Skeletal muscle satellite cell (primary cell): ENCODE data around the gene GNAZ.
A peak's percentile ranks its signal among the peaks of the same experiment; 100 is the strongest.
"Not testable (repeated sequence)": the region's sequence is repeated elsewhere in the genome, so short reads cannot be mapped to it uniquely, and the experiment has no call there.

ENCODE experiments used
- H3K27me3 ChIP-seq: 2 replicates; pipeline ENCODE4 v1.7.0; 2013; ENCODE audit warnings: low read length; ENCODE audit not compliant: control insufficient read depth, insufficient read depth
- H3K36me3 ChIP-seq: 2 replicates; pipeline ENCODE4 v1.7.0; 2013; ENCODE audit warnings: mild to moderate bottlenecking, control low read depth, low read length; ENCODE audit not compliant: insufficient read depth
- H3K4me1 ChIP-seq: 2 replicates; pipeline ENCODE4 v1.7.0; 2013; ENCODE audit warnings: low read length; ENCODE audit not compliant: control insufficient read depth, insufficient read depth
- H3K4me2 ChIP-seq: 2 replicates; pipeline ENCODE4 v1.7.0; 2013; ENCODE audit warnings: mild to moderate bottlenecking, low read length
- H3K4me3 ChIP-seq: 2 replicates; pipeline ENCODE4 v1.7.0; 2013; ENCODE audit warnings: low read length
- H3K9ac ChIP-seq: 2 replicates; pipeline ENCODE4 v1.7.0; 2013; ENCODE audit warnings: mild to moderate bottlenecking, low read depth, low read length, moderate library complexity
- H3K9me3 ChIP-seq: replicated peaks from 2 replicates; pipeline ENCODE4 v1.7.0; 2013; ENCODE audit warnings: mild to moderate bottlenecking, control low read depth, low read length

Gene GNAZ

DNA sequence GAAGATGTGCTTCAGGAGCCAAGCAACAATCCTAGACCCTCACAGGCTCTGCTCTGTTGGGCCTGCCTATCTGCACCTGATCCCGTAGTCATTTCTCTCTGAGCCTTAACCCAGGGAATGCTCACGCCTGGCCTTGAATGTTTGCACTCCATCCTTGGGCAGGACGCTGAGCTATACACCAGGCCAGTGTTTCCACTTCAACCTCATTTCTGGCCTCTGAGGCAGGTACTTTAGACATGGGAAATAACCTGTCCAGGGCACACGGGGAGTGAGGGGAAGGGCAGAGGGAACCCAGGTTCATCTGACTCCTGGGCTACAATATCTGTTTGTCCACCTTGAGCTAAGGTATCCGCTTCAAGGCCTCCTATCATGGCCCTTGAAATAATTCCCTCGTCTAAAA lies 61.6 kb downstream of the GNAZ start:
- H3K9me3 ChIP-seq: no peaks in the 10 kb centered on the region
- H3K36me3 ChIP-seq: no peaks in the 10 kb centered on the region

GRCh38 chr22:23132376-23133091 lies 62.2 kb downstream of the GNAZ start:
- H3K4me2 ChIP-seq: no peak overlapping the region
- H3K36me3 ChIP-seq: no peaks in the 10 kb centered on the region
- no peaks in the 10 kb centered on the region for H3K9me3 ChIP-seq
- no peak overlapping the region for H3K9ac ChIP-seq
- peaks cover 3% of the 10 kb centered on the region for H3K4me1 ChIP-seq
- H3K4me3 ChIP-seq: no peak overlapping the region
- peaks cover 23% of the 10 kb centered on the region for H3K27me3 ChIP-seq

More for the DNA sequence above, 61.6 kb downstream of the GNAZ start:
- H3K9ac ChIP-seq: no peak overlapping the region
- no peak overlapping the region for H3K4me2 ChIP-seq
- peaks cover 3% of the 10 kb centered on the region for H3K4me1 ChIP-seq
- peaks cover 23% of the 10 kb centered on the region for H3K27me3 ChIP-seq
- no peak overlapping the region for H3K4me3 ChIP-seq

GRCh38 chr22:23133922-23134321 lies 63.6 kb downstream of the GNAZ start:
- H3K36me3 ChIP-seq: no peaks in the 10 kb centered on the region
- H3K27me3 ChIP-seq: peaks cover 23% of the 10 kb centered on the region
- no peak overlapping the region for H3K4me3 ChIP-seq
- no peaks in the 10 kb centered on the region for H3K9me3 ChIP-seq
- peaks cover 5% of the 10 kb centered on the region for H3K4me1 ChIP-seq
- no peak overlapping the region for H3K9ac ChIP-seq
- H3K4me2 ChIP-seq: no peak overlapping the region

DNA sequence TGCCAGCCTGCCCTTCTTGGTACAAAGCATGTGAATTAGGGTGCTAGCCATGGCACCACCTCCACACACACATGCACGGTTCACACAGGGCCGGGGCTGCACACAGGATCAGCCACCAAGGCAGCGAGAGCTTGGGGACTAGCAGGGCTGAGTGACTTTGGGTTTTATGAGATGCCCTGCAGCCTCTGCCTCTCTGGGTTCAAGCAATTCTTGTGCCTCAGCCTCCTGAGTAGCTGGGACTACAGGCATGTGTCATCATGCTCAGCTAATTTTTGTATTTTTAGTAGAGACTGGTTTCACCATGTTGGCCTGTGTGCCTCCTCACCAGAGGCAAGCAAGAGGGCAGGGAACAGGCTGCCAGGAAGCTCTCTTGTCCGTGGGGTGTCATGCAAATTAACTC lies 66.7 kb downstream of the GNAZ start:
- not testable (repeated sequence) for H3K27me3 ChIP-seq, H3K4me3 ChIP-seq, H3K9ac ChIP-seq, H3K36me3 ChIP-seq, H3K4me2 ChIP-seq, H3K9me3 ChIP-seq, H3K4me1 ChIP-seq

DNA sequence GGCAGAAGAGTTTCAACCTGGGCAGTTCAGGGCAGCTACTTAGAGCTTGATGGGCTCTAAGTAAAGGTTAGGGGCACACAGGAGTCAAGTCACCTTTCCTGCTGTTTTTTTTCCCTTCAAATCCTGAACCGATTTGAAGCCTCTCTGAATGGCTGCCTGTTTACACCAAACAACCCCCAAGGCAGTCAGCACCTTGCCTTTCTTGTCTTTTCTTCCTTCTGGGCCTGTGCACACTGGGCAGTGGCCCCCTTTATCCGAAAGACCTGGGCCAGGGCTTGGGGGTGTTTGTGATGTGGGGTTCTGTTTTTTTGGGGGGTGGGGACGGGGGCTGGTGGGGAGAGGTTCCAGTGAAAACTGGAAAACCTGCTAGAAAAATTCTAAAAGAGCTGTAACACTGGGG lies 67.1 kb downstream of the GNAZ start:
- no peak overlapping the region for H3K4me3 ChIP-seq
- H3K4me1 ChIP-seq: peaks cover 5% of the 10 kb centered on the region

DNA sequence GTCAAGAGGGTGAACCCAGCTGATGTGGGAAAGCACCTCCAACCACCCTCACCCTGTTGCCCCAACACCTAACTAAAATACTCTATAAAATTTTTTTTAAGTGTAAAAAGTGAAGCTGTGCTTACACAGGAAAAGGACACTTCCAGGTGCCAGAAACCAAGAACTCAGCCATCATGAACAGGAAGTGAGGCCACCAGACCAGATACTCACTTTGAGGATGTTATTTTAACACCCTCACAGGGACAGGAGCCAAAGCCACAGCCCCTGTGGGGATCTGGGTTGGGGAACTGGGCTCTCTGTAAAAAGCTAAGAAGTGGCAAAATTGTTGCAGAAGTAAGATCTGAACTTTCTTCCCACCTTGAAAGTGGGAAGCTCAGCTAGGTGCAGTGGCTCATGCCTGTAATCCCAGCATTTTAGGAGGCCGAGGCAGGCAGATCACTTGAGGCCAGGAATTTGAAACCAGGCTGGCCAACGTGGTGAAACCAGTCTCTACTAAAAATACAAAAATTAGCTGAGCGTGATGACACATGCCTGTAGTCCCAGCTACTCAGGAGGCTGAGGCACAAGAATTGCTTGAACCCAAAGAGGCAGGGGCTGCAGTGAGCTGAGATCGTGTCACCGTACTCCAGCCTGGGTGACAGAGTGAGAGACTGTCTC lies 67.7 kb downstream of the GNAZ start:
- Histone ChIP-seq H3K4me1 (peaks cover 5% of the 10 kb centered on the region), H3K4me2 (no peak overlapping the region), H3K36me3 (no peaks in the 10 kb centered on the region), H3K27me3 (peaks cover 4% of the 10 kb centered on the region), H3K4me3 (no peak overlapping the region), H3K9ac (no peak overlapping the region), H3K9me3 (no peaks in the 10 kb centered on the region)

More for the DNA sequence above, 67.1 kb downstream of the GNAZ start:
- no peak overlapping the region for H3K4me2 ChIP-seq
- H3K36me3 ChIP-seq: no peaks in the 10 kb centered on the region
- H3K9me3 ChIP-seq: no peaks in the 10 kb centered on the region
- H3K9ac ChIP-seq: no peak overlapping the region
- H3K27me3 ChIP-seq: peaks cover 4% of the 10 kb centered on the region

DNA sequence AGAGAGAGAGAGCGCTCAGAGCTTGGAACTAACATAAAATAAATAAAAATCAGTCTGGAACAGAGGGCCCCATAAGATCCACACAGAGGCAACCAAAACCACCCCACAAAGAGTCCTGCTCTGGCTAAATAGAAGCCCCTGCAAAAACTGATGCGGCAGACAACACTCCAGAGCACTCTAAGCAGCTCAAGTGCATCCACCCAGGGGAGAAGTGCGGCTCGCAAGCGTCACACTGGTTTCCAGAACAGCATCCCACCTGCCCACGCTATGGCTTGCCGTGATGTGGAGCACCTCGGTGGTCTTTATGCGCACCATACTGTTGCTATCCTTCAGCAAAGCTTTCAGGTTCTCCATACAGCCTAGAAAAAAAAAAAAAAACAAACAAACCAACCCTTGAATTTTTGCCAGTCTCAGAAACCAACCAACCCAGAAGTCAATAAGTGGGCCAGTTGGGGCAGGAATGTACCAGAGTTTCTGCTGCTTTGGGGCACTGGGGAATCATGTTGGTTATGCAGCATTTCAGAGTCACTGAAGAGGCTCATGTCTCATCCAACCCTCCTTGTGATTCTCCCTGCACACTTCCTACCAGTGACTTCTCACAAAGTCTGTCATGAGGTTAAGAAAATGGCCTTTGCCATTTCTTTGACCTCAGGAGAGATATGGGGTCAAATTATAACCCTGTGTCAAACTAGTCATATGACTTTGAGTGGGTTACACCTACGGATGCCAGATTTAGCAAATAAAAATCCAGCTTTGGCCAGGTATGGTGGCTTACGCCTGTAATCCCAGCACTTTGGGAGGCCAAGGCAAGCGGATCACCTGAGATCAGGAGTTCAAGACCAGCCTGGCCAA lies 68.5 kb downstream of the GNAZ start:
- no peaks in the 10 kb centered on the region for H3K9me3 ChIP-seq

DNA sequence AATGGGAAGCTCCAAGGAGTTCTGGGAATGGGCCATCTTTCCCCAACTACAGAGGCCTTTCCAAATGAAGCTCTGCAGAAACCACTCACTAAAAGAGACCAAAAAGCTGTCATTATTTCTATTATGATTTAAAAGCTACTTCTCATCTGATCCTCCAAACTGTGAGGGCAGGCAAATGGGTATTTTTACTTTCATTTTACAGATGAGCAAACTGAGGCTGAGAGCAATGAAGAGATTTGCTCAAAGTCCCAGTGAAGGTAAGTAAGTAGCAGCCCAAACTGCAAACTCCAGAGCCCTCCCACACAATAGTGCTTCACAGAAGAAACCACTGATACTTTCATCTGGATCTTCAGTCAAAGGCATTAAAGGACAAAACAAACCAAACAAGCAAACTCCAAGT lies 70.1 kb downstream of the GNAZ start:
- H3K36me3 ChIP-seq: no peaks in the 10 kb centered on the region
- peaks cover 13% of the 10 kb centered on the region for H3K4me1 ChIP-seq
- no peak overlapping the region for H3K4me3 ChIP-seq
- no peak overlapping the region for H3K4me2 ChIP-seq
- no peak overlapping the region for H3K9ac ChIP-seq
- H3K9me3 ChIP-seq: no peaks in the 10 kb centered on the region
- H3K27me3 ChIP-seq: no peaks in the 10 kb centered on the region

More for the DNA sequence above, 68.5 kb downstream of the GNAZ start:
- peaks cover 5% of the 10 kb centered on the region for H3K4me1 ChIP-seq
- no peak overlapping the region for H3K4me2 ChIP-seq
- peaks cover 4% of the 10 kb centered on the region for H3K27me3 ChIP-seq
- no peaks in the 10 kb centered on the region for H3K36me3 ChIP-seq
- no peak overlapping the region for H3K9ac ChIP-seq
- H3K4me3 ChIP-seq: no peak overlapping the region

DNA sequence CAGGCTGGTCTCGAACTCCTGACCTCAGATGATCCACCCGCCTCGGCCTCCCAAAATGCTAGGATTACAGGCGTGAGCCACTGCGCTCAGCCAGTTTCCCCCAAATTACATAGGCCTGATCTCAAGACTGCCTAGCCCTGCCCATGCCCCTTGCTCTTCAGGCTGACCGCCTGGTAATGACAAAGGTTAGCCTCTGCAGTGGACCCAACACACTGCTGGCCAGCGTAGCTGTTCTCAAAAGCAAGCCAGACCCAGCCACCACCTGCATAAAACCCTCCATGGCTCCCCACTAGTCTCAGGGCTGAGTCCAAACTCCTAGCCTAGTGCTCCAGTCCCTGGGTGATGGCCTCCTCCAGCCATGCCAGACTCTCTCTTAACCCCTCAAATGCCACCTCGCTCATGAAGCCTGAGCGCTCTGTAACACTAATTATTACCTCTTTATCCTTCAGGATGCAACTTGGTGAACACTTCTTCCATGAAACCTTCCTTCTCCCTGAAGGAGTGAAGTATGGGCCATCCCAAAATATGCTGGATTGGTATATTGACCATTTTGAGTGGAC lies 72.3 kb downstream of the GNAZ start:
- no peaks in the 10 kb centered on the region for H3K27me3 ChIP-seq
- H3K4me2 ChIP-seq: peak overlapping the region; percentile 71
- H3K9me3 ChIP-seq: no peaks in the 10 kb centered on the region
- no peak overlapping the region for H3K4me3 ChIP-seq
- no peak overlapping the region for H3K9ac ChIP-seq
- H3K36me3 ChIP-seq: no peaks in the 10 kb centered on the region
- peaks cover 28% of the 10 kb centered on the region for H3K4me1 ChIP-seq

DNA sequence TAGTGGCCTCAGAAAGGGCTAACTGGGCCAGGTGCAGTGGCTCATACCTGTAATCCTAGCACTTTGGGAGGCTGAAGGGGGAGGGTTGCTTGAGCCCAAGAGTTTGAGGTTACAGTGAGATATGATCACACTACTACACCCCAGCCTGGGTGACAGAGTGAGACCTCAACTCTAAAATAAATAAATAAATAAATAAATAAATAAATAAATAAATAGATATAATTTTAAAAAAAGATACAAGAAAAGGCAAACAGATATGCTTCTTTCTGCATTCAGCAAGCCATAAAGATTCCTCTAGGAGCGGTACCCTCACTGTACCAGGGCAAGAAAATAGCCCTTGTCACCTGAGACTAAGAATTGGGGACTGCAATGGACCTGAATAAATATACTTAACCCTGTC lies 72.8 kb downstream of the GNAZ start:
- peaks cover under 1% of the 10 kb centered on the region for H3K27me3 ChIP-seq

DNA sequence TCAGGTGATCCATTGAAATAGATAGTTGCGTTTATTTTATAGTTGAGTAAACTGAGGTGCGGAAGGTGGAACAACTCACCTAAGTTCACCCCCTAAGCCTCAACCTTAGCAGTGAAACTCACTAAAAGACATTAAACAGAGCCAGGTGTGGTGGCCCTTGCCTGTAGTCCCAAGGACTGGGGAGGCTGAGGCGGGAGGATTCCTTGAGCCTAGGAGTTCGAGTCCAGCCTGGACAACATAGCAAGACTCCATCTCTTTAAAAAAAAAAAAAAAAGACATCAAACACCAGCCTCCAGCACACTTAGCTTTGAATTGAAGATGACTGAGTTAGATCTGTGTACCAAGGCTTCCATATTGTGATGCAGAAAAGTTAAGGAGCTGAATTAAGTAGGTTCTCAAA lies 74.1 kb downstream of the GNAZ start:
- Histone ChIP-seq H3K4me2 (peak overlapping the region; percentile 78), H3K4me3 (peak overlapping the region; percentile 63), H3K4me1 (peaks cover 27% of the 10 kb centered on the region), H3K36me3 (no peaks in the 10 kb centered on the region), H3K9ac (peak overlapping the region; percentile 10), H3K9me3 (no peaks in the 10 kb centered on the region), H3K27me3 (peaks cover 3% of the 10 kb centered on the region)

More for the DNA sequence above, 72.8 kb downstream of the GNAZ start:
- peaks cover 28% of the 10 kb centered on the region for H3K4me1 ChIP-seq
- H3K4me2 ChIP-seq: no peak overlapping the region
- H3K36me3 ChIP-seq: no peaks in the 10 kb centered on the region
- no peaks in the 10 kb centered on the region for H3K9me3 ChIP-seq
- H3K9ac ChIP-seq: no peak overlapping the region
- no peak overlapping the region for H3K4me3 ChIP-seq
